T-helper 22 cell (primary cell): Measurements from ENCODE around the gene GSTT4.
"Not testable (repeated sequence)": the region's sequence is repeated elsewhere in the genome, so short reads cannot be mapped to it uniquely, and the experiment has no call there.

Experiments
- DNase-seq: peaks from one replicate; pipeline ENCODE4 v3.0.0-alpha.2; 2020; ENCODE audit warnings: low read depth

The GSTT4 gene

GRCh38 chr22:24024354-24024753 lies 19.1 kb upstream of the GSTT4 start:
- DNase-seq, result no peak

GRCh38 chr22:24023204-24023789 lies 18.0 kb upstream of the GSTT4 start:
- no peak for DNase-seq

GRCh38 chr22:24021304-24021703 lies 16.1 kb upstream of the GSTT4 start:
- DNase-seq, result no peak

GRCh38 chr22:24016156-24016555 lies 10.9 kb upstream of the GSTT4 start:
- no peak for DNase-seq

GRCh38 chr22:24011735-24012068 lies 6.4 kb upstream of the GSTT4 start:
- DNase-seq, result no peak

GRCh38 chr22:24010018-24010391 lies 4.8 kb upstream of the GSTT4 start:
- DNase-seq, result no peak

- DNase-seq, result no peak
Observed at GRCh38 chr22:24009227-24010017, 4.2 kb upstream of the GSTT4 start.

- no peak for DNase-seq
Observed at GRCh38 chr22:24008381-24009226, 3.4 kb upstream of the GSTT4 start.

- DNase-seq, result no peak
Observed at GRCh38 chr22:24008022-24008283, 2.7 kb upstream of the GSTT4 start.

- no peak for DNase-seq
Observed at GRCh38 chr22:24007253-24008021, 2.2 kb upstream of the GSTT4 start.

GRCh38 chr22:24006914-24007214 lies 1.6 kb upstream of the GSTT4 start:
- DNase-seq, result no peak

- no peak for DNase-seq
Observed at GRCh38 chr22:24006207-24006913, 1.1 kb upstream of the GSTT4 start.

- DNase-seq, result no peak
Observed at GRCh38 chr22:24003887-24004286, 1.4 kb downstream of the GSTT4 start.

- no peak for DNase-seq
Observed at GRCh38 chr22:24002851-24003250, 2.4 kb downstream of the GSTT4 start.

GRCh38 chr22:24002272-24002671 lies 3.0 kb downstream of the GSTT4 start:
- no peak for DNase-seq

GRCh38 chr22:24001314-24001713 lies 3.9 kb downstream of the GSTT4 start:
- DNase-seq, result no peak

- DNase-seq, result not testable (repeated sequence)
Observed at GRCh38 chr22:23999779-24000178, 5.5 kb downstream of the GSTT4 start.

- no peak for DNase-seq
Observed at GRCh38 chr22:23997092-23997491, 8.2 kb downstream of the GSTT4 start.

GRCh38 chr22:23993581-23994177 lies 11.6 kb downstream of the GSTT4 start:
- DNase-seq, result not testable (repeated sequence)

- DNase-seq, result not testable (repeated sequence)
Observed at GRCh38 chr22:23993080-23993479, 12.2 kb downstream of the GSTT4 start.

GRCh38 chr22:23989583-23990244 lies 15.5 kb downstream of the GSTT4 start:
- DNase-seq, result not testable (repeated sequence)
